GM12873 (cell line): ENCODE measurements around the gene CFAP74.

Experiments
- TF ChIP-seq, protein P1 (sequence below): IDR thresholded peaks from 2 replicates; pipeline ENCODE4 v1.5.1; 2012; ENCODE audit warnings: low read depth, mild to moderate bottlenecking, moderate library complexity, low read length, control low read depth; ENCODE audit not compliant: insufficient read depth; ENCODE audit errors: missing control alignments

Gene CFAP74

GRCh38 chr1:2000432-2000831 lies 3.2 kb downstream of the CFAP74 start:
- TF ChIP-seq, protein P1, sequence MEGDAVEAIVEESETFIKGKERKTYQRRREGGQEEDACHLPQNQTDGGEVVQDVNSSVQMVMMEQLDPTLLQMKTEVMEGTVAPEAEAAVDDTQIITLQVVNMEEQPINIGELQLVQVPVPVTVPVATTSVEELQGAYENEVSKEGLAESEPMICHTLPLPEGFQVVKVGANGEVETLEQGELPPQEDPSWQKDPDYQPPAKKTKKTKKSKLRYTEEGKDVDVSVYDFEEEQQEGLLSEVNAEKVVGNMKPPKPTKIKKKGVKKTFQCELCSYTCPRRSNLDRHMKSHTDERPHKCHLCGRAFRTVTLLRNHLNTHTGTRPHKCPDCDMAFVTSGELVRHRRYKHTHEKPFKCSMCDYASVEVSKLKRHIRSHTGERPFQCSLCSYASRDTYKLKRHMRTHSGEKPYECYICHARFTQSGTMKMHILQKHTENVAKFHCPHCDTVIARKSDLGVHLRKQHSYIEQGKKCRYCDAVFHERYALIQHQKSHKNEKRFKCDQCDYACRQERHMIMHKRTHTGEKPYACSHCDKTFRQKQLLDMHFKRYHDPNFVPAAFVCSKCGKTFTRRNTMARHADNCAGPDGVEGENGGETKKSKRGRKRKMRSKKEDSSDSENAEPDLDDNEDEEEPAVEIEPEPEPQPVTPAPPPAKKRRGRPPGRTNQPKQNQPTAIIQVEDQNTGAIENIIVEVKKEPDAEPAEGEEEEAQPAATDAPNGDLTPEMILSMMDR = no peak

GRCh38 chr1:1997576-1997975 lies 6.0 kb downstream of the CFAP74 start:
- TF ChIP-seq, protein P1 = no peak

DNA sequence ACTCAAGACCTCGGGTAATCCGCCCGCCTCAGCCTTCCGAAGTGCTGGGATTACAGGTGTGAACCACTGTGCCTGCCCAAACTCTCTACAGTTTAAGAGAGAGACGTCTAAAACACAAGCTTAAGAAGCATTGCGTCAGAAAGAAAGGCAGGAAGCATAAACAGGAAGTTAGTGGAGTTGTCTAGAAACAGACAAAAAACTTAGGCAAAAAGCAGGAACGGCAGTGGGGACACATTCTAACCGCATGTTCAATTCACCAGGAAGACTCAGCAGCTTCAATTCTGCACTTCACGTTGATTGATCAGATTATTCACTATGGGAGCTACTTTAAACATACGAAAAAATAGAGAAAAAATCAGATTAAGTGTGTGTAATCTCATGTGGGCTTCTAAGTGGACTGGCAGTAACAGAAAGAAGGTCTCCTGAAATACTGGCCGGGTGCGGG lies 7.4 kb downstream of the CFAP74 start:
- TF ChIP-seq, protein P1 = no peak

DNA sequence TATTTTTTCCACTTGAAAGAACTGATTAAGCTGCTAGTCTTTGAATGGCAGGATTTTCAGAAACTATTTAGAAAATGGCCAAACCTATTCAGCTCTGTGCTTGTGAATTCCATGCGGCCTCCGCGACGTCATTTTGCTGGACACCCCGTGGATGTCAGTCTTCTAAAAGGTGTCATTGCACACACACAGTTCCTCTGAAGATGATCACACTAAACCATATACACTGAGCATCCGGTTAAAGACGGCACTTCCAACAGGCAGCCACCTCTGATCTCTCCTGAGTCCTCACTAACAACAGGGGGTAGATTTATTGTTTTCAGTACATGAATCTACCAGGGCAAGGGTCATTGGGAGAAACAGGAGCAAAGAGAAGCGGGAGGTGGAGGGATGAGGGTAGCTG lies 9.1 kb downstream of the CFAP74 start:
- TF ChIP-seq, protein P1 = no peak

- TF ChIP-seq, protein P1 = no peak
Observed at GRCh38 chr1:1990222-1990621, 13.4 kb downstream of the CFAP74 start.

- TF ChIP-seq, protein P1 = no peak
Observed at GRCh38 chr1:1989789-1990188, 13.8 kb downstream of the CFAP74 start.

DNA sequence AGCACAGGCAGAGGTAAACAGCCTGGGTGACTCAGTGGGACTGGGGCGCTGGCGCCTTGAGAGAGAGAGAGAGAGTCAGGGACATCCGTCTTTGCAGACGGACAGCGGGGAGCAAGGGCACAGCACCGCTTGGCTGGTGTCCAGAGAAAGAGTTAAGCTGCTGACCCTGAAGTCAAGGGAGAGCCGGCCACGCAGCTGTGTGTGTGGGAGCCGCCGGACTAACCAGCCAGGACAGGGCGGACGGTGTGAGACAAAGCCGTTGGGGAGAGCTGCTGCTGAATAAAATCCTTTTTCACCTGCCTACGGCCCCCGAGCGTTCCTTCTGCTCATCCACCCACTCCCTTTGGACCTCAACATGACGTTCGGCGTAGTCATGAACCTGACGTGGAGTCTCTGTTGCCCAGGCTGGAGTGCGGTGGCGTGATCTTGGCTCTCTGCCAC lies 14.5 kb downstream of the CFAP74 start:
- TF ChIP-seq, protein P1 = no peak
